NCI-H2196 (cell line): ENCODE results near the gene KRTAP13-1.

Source experiments
- DNase-seq: peaks from one replicate; lab custom pipeline; 2025; ENCODE audit not compliant: unreplicated experiment; lab: John Stamatoyannopoulos, UW

The KRTAP13-1 gene, protein sequence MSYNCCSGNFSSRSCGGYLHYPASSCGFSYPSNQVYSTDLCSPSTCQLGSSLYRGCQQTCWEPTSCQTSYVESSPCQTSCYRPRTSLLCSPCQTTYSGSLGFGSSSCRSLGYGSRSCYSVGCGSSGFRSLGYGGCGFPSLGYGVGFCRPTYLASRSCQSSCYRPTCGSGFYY

DNA sequence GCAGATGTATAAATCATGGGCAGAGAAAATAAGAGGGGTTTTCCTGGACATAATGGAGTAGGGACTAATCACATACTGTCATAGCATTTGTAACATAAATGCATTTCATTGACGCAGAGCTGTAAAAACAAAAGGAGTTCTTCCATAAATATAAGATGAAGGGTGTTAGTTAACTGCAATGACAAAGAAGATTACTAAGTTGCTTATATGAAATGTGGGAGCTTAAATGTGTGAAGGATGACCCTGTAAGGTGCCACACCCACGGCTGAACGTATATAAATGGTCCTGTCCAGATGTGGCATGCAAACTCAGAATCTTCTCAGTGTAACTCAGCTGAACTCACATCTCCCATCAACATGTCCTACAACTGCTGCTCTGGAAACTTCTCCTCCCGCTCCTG, at the start of gene KRTAP13-1:
TSS of gene KRTAP13-1 (plus strand) at position 301 of the 400 bp plus-strand sequence. CDS start at position 357, 56 bp downstream.
- no peak for DNase-seq

DNA sequence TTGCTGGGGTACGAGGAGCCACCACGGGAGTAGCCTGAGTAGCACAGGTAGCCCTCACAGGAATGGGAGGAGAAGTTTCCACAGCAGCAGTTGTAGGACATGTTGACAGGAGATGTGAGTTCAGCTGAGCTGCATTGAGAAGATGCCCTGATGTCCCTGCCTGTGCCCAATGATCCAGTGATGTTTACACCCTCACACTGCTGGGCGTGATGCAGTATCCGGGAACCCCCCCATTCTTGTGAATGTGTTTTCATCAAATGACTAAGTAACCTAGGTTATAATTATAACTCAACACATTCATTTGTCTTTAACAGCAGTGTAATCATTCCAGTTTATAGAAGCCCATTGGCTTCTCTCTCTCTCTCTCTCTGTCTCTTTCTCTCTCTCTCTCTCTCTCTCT, 47.3 kb upstream of the KRTAP13-1 start, which contains the start of gene KRTAP23-1:
TSS of gene KRTAP23-1 (minus strand) at position 101 of the 400 bp plus-strand sequence. CDS start at position 101, 0 bp downstream.
- DNase-seq, result no peak

DNA sequence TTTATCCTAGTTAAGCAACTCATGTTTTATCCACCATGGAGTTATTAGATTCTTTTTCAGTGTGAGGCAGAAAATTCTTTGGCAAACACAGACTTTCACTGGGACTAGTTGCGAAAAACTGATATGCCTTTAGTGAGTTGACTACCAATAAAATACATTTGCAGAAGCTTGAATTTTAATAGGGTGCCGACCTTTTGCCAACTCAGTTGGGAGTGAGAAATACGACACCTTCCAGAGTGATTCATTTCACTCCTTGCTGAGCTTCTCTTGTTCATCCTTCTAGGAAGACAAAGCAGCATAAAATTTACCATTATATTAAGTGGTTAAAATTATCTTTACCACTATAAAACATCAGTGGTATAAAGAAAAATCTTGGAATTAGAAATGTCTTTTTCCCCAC, 46.3 kb upstream of the KRTAP13-1 start:
- no peak for DNase-seq

DNA sequence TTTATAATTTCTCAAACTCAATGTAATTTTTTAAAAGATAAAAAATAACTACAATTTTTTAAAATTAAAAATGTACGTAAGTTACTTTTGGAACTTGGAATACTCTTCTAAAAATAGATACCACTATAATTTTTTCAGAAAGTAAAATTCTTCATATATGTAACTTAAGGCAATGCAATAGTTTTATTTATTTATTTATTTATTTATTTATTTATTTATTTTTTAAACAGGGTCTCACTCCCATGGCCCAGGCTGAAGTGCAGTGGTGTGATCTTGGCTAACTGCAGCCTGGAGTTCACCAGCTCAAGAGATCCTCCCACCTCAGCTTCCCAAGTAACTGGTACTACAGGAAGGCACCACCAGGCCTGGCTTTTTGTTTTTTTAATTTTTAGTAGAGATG, 44.3 kb upstream of the KRTAP13-1 start:
- no peak for DNase-seq

DNA sequence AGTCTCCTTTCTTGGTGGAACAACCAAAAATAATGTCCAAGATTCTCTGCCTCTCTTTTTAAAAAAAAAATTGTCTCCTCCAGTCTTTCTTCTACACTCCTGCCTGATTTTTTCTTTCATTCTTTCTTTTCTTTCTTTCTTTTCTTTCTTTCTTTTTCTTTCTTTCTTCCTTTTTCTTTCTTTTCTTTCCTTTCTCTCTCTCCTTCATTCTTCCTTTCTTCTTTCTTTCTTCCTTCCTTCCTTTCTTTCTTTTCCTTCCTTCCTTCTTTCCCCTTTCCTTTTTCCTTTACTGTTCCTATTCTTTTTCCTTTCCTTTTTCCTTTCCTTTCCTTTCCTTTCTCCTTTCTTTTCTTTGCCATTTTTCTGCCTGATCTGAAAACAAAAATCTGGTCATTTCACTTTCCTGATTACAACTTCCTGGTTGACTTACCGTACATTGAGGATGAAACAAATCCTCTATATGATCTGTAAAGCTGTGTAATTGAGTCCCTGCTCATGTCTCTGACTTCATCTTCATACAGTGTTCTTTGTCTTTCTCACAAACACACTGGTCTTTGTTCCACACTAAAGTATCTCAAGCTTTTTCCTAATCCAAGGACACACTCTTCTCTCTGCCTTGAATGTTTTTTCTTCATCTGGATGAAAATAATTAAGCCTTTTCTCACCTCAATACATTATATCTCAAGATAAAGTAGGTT, 41.4 kb upstream of the KRTAP13-1 start:
- DNase-seq, result no peak

DNA sequence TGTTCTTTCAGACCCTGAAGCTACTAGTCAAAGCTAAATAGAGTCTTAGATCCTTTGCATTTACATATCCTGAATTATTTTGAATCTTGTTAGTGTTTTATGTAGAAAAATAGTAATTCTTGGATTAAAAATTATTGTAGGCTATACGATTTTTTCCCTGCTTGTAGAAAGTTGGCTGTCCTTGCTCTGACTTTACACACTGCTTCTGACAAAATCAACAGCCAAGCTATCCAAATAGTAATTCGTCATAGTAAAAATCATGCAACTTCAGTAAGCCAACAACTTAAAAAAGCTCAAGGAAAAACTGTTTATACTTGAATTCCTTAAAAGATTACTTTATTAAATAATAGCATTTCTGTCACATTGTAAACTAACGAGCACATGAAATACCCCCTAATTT, 39.9 kb upstream of the KRTAP13-1 start:
- DNase-seq, result no peak

DNA sequence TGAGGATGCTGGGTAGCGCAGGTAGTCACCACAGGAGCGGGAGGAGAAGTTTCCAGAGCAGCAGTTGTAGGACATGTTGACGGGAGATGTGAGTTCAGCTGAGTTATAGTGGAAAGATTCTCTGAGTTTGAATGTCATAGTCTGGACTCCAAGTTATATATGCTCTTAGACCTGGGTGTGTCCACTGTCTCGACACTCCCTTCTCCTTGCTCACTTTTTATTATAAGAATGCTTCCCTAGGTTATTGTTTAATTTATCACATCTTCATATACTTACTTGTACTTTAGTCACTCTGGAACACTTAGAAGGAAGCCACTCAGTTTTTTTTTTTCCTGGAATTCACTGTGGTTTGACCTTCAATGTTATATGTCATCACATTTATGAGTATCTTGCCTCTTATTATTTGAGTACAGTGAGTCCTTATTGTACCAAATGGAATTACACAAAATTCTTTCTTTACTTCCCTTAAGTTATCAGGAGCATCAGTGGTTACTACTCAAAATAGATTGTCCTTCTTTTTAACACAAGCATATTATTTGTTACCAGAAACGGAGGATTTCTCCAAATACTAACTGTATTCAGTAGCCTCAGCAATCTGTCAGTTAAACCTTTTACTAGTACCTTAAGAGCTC, 23.6 kb upstream of the KRTAP13-1 start, which contains the start of gene KRTAP13-2:
TSS of gene KRTAP13-2 (minus strand) at position 133 of the 632 bp plus-strand sequence. CDS start at position 75, 58 bp downstream.
- DNase-seq, result no peak

DNA sequence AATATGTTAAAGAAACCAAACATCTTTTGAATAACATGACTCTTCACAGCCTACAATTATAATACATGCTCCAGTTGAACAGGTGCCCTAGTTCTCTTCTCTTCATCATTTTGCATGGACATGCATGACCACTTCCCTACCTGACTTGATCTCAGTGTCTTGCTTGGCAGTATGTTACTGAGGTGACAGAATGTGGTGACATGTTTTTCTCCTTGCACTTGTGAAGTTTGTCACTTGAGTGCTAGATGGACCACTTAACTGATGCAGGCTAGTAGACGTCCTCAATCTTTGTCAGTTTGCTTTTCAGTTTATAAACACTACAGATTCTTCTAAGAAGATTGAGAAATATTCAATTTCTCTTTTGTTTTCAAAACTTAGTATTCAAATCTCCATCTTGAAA, 13.6 kb upstream of the KRTAP13-1 start:
- DNase-seq, result no peak

DNA sequence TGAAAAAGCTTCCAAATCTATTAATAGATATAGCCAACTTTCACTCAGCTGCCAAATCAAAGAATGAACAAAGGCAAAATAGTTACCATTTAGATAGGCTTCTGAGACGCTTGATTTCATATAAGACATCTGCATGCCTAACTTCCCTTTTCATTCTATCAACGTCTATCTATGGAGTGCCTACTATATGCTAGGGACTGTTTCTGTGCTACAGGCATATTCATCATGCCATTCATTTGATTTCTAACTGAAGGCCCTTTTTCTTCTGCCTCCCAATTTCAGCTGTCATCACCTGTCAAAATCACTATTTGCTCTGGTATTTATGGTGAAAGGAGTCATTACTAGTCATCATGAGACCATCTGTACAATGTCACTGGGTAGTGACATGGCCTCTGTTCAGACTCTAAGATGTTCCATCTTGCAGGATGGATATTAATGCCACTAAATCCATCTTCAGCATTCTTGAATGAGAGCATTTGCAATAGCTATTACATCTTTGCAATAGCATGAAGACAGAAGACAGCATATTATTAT, 4.3 kb upstream of the KRTAP13-1 start:
- DNase-seq, result no peak

DNA sequence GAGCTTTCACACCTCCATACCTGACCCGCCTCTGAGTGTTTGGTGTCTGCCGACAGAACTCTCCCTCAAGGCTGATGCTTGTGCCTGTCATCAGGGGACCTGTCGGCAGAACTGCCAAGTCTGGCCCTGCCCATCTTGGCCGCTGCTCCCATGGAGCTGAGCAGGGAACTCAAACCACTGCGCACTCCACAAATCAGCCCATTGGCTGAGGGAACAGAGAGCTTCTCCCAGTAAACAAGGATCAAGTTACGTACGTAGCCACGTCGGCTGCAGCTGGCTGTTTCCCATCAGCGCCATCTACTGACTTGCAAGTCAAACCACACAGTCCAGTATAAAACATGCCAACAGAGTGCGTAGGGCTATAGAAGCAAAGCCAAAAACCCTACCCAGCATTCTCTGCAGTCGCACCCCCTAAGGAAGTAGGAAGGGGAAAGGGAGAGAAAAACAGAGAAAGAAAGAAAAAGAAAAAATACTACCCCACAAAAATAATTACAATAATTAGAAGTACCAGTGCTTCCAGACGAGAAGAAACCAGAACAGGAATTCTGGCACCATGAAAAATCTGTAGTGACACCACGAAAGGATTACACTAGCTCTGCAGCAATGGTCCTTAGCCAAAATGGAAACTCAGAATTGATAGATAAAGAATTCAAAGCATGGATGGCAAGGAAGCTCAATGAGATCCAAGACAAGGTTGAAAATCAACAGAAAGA, 13.1 kb downstream of the KRTAP13-1 start:
- DNase-seq, result peak; percentile 48

DNA sequence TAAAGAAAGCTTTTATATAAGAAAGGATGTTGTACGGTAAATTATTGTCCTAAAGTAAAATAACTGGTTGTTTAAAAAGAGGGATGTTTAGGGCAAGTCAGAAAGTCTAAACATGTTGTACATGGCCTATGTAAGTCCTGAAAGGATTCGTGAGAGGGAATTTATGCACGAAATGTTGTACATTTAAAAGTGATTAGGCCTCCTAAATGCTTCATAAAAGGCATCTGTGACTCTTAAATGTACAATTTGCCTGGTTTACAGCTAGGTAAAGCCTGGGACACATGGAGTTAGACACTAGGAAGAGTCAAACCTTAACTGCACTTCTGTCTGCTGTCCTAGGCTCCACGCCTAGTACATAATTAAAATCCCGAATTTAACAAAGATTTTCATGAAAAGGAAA, 20.2 kb downstream of the KRTAP13-1 start:
- no peak for DNase-seq

DNA sequence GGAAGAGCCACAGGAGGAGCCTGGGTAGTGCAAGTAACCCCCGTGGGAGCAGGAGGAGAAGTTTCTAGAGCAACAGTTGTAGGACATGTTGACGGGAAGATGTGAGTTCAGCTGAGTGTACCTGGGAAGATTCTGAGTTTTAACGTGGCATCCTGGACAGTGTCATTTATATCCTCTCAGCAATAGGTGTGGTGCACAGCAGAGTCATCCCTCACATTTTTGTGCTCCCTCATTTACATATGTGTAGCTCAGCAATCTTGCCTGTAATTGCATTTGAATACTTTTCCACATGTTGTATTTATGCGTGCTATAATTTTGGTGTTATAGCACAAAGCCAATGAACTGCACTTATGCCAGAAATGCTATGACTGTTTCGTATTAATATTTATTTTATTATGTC, 30.0 kb downstream of the KRTAP13-1 start, which contains the start of gene KRTAP13-3:
TSS of gene KRTAP13-3 (minus strand) at position 101 of the 400 bp plus-strand sequence. CDS start at position 87, 14 bp downstream.
- DNase-seq, result no peak

DNA sequence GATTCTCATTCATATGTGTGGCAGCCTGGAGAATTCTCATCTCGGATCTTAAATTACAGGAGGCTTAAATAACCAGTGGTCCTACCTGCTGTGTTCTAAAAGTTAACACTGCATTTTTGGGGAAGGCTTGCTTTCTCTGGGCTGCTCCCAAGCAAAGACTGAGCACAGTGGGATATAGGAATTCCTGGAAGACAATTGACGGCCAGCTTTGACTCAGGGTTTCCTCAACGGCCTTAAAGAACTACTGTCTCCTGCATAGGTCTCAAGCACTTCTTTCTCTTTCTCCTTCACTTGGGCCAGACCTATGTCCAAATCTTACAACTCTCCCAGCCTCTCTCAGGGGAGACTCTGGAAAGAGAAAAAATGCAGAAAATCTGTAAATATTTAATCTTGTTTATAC, 30.9 kb downstream of the KRTAP13-1 start:
- DNase-seq, result no peak

DNA sequence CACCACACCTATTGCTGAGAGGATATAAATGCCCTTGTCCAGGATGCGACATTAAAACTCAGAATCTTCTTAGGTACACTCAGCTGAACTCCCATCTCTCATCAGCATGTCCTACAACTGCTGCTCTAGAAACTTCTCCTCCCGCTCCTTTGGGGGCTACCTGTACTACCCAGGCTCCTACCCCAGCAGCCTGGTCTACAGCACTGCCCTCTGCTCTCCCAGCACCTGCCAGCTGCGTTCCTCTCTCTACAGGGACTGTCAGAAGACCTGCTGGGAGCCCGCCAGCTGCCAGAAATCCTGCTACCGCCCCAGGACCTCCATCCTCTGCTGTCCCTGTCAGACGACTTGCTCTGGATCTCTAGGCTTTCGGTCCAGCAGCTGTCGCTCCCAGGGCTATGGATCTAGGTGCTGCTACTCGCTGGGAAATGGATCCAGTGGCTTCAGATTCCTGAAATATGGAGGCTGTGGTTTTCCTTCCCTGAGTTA, 34.4 kb downstream of the KRTAP13-1 start, which contains the start of gene KRTAP13-4:
TSS of gene KRTAP13-4 (plus strand) at position 51 of the 486 bp plus-strand sequence. CDS start at position 107, 56 bp downstream.
- DNase-seq, result no peak

DNA sequence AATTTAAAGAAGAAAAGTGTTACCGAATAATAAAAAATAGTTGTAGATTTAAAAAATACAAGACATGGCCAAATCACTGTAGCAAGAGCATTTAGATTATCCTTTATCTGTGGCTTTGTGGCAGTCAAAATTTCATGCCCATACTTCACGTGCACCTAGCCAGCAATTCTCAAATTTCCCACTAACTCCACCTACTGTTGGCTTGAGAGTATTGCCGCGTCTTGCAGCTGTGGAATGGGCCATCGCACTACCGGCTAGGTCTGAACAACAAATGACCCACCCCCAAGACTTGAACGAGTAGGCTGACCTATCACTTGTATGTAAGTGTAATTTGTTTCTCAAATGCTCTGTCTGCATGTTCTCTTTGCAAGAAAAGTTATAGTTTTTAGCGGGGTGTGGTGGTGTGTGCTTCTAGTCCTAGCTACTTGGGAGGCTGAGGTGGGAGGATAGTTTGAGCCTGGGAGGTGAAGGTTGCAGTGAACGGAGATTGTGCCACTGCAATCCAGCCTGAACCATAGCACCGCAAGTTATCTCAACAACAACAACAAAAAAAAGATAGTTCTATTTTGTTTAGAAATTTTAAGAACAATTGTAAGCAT, 38.3 kb downstream of the KRTAP13-1 start:
- peak; percentile 4 for DNase-seq

DNA sequence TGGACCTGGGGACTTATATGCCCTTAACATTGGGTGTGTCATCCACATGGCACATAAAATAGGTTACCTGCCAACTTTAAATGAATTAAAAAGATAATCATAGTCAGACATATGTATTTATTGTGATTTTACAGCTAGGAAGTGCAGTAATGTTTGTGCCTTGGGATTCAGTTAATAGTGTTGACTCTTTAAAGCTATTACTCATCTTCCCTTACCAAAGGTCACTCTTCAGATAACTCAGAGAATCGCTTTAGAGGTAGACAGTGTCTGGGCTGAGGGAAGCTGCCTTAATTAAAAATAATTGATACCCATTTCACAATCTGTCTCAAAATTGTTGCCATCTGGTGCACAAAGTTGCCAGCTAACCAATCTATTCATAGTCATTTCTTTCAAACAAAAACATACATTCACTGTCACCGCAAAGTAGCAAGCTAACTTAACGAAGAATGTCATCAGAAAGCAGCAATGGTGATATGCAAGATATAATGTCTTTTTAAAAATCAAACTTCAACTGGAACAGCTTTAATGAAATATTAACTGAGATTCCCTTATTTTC, 41.3 kb downstream of the KRTAP13-1 start:
- no peak for DNase-seq

DNA sequence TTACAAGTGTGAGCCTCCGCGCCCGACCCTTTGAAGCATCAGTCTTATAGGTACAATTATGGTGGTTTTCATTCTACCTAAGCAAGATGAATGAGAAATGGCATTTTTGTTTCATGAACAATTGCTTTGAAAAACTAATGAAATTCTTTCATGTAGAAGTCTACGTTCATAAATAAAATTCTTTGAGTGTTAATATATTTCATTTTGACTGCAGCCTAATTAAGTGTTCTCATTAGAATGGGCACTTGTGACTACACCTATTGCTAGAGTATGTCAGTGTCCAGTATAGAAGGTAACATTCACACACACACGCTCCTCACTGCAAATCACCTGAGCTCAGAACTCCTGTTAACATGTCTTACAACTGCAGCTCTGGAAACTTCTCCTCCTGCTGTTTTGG, 44.1 kb downstream of the KRTAP13-1 start, which contains the start of gene KRTAP15-1:
TSS of gene KRTAP15-1 (plus strand) at position 301 of the 400 bp plus-strand sequence. CDS start at position 354, 53 bp downstream.
- no peak for DNase-seq

DNA sequence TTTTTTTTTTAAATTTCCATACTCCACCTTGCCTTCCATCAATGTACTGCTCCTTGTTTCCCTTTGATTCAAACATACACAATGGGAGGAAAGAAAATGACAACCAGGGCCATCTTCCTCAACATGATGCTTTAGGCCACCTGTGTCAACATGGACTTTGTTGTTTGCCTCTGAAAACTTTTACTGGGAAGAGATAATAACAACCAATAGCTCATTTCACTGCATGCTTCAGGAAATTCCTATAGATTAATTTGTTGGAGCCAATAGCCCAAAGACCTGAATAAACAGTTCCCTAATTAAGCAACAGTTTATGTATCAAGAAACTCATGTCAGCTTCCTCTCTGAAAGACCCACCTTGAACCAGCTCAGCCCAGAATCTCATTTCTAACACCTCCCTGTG, 47.4 kb downstream of the KRTAP13-1 start:
- no peak for DNase-seq

DNA sequence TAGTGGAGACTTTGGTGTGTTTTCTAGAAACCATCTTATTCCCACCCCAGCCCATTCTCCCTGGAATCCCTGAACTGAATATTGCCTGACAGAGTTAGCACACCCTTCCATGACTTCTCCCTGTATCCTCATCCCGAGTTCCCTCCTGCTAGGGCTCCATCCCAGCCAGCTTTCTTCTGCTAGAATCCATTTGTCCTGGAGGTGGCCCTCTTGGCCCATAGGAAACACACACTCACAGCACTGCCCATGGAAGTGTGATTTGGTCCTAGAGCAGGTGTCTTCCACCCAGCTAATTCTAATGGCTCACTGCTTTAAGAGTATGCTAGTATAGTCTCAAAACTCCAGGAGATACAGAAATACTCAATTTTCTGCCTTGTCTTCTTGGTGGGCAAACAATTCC, 48.4 kb downstream of the KRTAP13-1 start:
- DNase-seq, result no peak
